HG02981 (cell line): ENCODE results near the gene LRRC2.
A peak's percentile ranks its signal among the peaks of the same experiment; 100 is the strongest.
"Not testable (repeated sequence)": the region's sequence is repeated elsewhere in the genome, so short reads cannot be mapped to it uniquely, and the experiment has no call there.

ENCODE experiments used
- ATAC-seq: cut with Tn5 transposase; IDR thresholded peaks from one replicate; pipeline ENCODE4 v1.9.1; 2021; ENCODE audit warnings: mild to moderate bottlenecking, moderate library complexity; ENCODE audit not compliant: unreplicated experiment

Gene LRRC2

DNA sequence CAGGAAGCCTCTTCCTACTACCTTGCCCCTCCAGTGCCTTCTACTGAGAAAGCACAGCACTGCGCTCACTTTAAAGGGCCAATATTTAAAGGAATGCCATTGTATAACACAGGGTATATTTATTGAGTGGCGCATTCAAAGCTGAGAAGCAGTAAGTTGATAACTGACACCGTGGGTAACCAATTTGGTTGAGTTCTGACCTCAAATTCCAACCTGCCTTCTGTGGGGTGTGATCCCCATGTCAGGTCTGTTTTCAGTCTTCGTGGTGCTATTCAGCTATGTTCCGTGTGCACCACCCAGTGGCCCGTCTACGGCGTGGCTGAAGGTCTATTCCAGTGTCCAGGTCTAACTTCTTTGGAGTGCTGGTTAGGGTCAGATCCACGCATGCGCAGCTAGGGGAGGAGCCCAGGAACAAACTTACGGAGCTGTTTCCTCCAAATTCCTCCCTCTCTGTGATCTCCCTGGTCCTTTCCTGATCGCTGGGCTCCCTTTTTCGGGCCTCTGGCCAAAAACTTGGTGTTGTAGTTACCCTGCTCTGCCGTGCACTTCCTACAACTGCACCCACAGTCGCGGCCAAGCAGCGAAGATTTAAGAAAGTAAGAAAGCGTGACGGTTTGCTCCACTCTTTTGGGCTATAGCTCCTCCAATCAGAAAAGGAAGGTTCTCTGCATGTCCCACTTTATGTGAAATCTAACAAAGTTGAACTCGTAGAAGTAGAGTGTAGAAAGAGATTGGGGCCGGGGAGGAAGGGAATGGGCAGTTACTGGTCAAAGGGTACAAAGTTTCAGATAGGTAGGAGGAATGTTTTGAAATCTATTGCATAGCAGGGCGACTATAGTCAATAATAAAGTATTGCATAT, 7.7 kb downstream of the LRRC2 start:
- ATAC-seq: peak; percentile 93

DNA sequence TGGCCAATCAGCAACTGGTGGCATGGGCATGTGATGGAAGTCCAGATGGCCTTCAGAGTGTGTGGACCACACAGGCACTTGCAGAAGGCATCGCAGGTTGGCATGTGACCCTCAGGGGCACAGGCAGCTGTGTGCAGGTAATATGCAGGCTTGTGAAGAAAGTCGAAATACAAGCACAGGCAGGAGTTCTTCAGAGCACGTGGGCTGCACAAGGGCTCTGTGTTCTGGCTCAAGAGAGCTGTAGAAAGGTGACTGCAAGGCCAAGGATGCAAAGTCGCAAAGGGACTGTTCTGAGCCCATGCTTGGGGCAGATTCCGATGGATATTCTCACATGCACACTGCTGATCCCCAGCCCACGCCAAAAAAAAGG, 8.3 kb downstream of the LRRC2 start:
- no peak for ATAC-seq

DNA sequence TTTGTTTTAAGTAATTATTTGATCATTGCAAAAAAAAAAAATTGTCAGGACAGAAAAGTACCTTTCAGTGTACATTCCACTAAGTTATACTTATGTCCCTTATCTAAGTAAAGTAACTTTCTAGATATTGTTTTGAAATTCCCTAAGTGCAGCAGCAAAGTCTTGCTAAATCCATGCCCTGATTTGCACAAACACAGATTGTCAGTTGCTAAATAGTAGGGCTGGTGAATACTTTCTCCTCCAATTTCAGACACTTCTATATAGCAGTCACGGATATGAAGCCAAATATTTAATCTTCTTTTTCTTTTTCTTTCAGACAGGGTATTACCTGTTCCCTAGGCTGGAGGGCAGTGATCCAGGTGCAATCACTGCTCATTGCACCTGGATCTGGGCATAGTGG, 12.9 kb downstream of the LRRC2 start:
- ATAC-seq: no peak

DNA sequence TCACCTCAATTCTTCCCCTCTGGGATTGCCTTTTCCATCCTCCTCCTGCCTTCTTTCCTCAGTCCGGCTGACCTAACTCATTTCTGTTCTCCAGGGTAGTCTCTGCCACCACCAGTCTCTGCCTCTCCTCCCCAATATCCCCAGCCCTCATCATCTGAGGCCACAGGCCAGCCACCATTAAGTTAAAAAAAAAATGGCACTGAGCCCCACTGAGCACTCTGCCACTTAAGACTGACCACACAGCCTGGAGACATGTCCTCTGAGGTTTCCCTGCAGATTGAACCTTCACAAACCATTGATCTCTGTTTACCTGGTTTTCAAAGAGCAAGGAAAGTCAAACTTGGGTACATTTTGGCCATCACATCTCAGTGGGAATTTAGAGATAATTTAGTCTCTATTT, 13.6 kb downstream of the LRRC2 start:
- no peak for ATAC-seq

DNA sequence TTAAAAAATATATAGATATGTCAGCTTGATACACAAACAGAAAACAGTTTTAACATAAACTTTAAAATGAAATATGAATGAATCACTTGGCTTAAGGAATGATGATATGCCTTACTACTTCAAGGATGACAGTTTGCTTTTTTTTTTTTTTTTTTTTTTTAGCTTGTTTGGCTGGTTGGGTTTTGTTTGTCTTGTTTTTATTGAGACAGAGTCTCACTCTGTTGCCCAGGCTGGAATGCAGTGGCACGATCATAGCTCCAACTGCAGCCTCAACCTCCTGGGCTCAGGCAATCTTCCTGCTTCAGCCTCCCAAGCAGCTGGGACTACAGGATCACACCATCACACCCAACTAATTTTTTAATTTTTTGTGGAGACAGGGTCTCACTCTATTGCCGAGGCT, 14.5 kb downstream of the LRRC2 start:
- ATAC-seq: no peak

DNA sequence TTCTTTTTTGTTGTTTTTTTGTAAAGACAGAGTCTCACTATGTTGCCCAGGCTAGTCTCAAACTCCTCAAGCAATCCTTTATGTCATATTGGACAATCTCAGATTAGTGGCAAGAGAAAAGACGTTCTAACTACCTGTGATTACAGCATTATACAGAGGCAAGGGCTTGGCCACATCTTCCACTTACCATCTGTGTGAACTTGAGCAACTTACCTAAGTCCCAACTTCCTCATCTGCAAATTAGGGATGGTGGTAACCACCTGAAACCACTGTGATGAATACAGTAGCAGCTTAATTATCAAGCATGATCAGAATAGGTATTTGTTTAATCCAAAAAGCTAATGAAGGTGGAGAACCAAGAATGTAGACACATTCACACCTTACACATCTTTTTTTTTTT, 16.1 kb downstream of the LRRC2 start:
- no peak for ATAC-seq

DNA sequence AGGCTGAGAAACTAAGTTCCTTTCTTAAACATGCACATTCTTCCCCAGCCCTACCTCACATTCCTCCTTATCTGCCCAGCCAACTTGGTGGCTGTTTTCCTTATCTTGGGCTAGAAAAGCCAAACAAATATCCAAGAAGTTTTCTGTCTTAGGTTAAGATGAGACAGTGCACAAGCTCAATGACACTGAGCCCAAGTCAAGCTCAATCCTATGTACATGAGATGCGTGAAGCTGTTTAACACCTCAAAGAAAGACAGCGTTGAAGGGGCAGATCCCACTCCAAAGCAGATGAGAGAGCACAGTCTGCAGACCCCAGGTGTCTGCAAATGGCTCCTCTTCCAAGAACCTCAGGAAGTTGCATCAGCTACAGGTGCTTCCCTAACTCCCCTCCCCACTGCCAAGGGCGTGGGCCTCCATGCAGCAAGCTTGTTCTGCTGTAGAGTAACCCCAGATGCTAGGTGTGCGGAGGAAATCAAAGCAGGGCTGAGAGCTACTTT, 16.6 kb downstream of the LRRC2 start:
- ATAC-seq: no peak

DNA sequence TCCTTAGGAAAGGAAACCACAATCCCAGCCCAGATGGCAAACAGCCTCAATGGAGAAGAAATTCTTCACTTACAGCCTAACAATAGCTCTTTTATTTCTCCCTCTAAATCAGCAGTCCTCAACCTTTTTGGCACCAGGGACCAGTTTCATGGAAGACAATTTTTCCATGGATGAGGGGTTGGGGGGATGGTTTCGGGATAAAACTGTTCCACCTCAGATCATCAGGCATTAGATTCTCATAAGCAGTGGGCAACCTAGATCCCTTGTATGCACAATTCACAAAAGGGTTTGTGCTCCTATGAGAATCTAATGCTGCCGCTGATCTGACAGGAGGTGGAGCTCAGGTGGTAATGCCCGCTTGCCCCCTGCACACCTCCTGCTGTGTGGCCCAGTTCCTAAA, 17.5 kb downstream of the LRRC2 start:
- ATAC-seq: not testable (repeated sequence)

DNA sequence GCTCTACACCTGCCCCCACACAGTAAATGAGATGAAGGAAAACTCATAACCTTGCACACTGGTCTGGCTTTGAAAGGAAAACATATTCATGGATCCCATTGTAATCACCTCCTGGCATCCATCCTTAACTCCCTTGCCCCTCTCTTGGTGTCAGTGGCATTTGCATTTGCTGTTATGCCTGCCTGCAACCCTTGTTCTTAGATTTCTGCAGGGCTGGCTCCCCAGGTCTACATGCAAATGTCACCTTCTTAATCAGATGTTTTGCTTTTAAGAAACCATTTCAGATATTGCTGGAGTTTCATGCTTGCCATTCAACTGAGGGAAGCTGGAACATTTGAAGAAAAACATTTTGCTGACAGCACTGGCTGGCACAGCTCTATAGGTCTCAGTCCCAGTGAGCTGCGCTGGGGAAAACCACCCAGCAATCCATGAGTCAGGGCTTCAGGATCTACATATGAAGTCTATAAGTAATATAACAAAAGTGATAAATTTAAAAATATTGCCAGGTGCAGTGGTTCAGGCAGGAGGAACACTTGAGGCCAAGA, 19.1 kb downstream of the LRRC2 start:
- no peak for ATAC-seq

DNA sequence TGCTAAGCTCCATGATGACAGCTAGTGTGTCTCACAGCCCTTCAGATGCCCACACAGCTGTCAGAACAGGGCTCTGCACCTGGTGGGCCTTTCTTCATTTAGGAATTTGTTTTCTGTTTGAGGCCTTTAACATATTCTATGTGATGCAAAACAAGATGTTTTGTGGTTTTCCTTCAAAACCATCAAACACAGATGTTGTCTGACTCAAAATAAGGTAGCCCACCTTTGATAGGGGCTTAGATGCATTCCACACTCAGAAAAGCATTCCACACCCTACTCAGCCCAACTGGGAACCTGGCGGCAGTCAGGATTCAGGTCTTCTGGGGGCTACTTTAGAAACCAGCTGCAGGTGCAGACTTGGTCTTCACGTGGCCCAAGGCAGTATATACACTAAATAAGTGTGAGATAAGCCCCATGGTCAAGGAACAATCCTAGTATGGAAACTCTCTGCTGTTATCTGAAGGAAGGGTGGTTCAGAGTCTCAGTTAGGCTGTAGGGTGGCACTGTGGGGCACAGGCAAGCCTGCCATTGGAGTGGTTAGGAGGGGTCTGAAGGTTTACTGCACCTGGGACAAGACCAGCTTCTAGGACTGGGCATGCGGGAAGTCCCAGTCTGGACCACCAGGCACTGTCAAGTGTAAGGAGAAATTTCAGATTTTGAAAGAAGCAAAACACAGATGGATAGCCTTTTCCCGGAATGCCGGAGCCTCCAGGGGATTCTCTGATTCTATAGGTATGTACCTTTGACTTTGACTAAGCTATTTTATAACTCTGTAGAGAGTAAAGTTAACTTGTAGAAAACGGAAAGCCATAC, 20.1 kb downstream of the LRRC2 start:
- no peak for ATAC-seq

DNA sequence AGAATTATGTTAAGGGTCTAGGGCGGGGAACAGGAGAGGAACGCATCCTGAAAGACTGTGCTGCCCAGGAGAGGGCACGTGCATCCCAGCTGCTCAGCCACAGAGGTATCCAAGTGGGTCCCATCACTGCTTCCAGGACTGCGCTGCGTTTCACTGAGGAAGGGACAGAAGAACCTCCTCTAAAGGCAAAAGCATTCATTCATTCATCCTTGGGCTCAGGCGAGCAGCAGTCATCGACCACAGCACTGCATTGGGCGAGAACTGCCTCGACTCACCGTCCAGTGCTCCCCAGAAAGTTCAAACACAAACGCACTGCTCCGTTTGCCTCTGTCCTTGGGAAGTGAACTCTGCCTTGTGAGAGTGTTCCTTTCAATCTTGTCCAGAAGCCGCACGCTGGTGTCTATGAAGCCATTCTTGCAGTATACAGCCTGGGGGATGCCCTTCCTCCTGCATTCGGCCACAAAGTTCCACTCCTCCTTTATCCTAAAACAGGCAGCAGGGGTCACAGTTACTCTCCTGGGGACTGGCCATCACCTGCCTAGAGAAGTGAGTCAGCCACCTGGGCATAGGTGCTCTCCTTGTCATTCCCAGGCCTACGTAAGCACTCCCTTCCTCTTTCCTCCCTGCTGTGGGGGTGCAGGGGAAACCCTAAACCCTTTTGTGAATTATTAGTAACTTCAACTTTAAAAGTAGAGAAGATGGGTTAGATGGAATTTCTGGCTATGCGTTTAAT, 21.2 kb downstream of the LRRC2 start:
- ATAC-seq: no peak

DNA sequence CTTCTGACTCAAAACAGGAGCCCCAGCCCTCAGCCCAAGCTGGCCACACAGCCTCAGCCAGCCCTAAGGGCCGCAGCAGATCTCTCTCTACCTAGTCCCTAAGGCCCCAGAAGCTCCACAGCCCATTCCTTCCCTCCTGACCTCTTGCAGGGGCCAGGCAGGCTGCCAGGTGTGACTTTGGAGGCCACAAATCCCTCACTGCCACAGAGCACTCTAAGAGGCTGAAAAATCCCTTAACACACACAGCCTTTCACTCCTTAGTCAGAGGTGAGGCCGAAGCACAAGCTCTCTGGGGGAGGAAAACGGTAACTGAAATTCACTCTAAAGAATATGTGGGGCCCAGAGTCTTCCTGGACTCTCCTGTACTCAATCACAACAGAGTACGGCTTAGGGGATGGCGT, 23.3 kb downstream of the LRRC2 start:
- ATAC-seq: no peak

DNA sequence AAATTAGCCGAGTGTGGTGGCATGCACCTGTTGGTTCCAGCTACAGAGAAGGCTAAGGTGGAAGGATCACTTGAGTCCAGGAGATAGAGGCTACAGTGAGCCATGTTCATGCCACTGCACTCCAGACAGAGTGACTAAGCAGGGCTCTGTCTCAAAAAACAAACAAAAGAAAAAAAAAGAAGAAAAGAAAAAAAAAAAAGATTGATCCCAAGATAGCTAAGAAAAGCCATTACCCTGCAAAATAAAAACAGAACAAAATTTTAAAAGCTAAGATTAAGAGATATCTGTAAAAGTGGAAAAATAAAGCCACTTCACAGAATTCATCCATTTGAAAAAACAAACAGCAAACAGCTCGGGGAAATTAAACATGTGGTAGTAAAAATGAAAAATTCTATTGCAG, 23.8 kb downstream of the LRRC2 start:
- ATAC-seq: no peak

DNA sequence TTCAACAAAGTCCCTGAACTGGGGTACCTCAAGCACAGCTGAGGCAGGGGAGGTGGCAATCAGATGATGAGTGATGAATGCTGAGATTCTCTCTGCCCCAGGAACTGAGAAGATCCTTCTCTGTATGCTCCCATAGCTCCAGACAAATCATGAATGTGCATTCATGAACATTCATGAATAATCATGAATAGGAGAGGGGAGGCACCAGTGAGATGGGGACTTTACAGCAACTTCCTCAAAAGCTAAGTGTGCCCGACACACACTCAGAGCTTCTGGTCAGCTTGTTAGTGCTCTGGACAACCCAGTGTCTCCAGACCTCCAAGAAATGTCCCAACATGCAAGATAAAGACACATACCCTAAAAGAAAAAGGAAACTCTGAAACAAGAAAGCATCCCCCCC, 24.3 kb downstream of the LRRC2 start:
- no peak for ATAC-seq

DNA sequence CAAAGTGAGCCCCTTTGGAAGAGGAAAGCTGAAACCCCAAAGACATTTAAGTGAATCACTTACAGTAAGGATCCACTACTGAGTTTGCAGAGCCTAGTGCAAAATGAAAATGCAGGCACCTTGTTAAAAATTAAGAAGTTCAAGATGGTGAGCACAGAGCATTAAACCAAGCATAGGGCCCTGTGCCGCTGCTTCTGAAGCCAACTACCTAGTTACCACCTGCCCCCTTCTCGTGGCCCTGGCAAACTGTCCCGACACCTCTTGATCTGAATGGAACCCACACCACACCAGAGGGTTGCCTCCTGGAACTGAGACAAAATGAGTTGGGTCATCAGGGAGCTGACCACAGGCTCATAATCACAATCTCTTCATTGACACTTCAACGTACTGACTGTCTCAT, 25.6 kb downstream of the LRRC2 start:
- ATAC-seq: no peak

DNA sequence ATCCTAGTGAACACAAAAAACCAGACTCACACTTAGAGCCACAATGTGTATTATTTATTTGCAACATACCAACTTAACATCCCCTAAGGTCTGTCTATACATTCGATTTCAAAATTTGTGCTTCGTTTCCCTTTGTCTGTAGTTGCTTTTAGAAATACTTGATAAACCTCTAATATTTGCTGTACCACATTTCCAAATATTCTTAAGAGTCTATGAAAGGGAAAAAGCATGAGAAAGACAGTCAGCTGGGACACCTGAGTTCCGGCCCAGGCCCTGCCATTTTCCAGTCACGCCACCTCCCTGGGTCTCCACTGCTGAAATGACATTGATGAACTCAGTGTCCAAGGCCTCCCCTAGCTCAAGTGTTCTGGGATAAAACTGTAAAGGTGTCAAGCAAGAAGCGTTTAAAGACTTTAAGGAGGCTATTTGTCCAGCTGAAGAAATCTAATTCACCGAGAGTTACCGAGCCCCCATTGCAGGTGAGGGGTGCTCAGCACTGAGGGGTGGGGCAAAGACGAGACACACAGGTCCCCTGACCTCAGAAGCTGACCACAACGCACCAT, 26.6 kb downstream of the LRRC2 start:
- no peak for ATAC-seq

DNA sequence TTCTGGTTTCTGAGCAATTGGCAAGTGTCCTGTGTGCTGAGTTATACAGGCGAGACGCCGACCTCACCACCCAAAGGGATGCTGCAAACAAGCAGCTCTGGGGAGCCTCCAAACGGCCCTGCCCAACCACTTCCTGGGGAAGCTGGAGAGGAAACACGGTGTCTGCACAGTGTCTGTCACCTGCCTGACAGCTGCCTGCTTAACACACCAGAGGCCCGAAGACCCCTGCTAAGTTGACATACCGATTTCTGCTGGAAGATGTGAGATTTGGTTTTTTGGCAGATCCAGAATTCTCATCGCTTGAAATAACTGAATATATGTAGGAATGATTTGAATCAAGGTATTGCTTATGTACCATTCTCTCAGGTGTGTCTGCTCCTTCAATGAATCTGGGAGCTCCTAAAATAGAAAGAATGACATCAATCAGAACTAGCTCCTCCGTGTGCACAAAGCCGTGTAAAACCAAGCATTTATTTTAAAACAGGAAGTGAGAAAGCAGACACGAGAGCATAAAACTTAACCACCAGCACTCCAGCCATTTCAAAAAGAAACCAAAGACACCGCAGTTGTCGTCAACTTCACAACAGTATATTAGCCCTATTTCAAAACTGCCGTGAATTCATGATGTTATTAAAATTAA, 27.2 kb downstream of the LRRC2 start:
- ATAC-seq: peak; percentile 75

DNA sequence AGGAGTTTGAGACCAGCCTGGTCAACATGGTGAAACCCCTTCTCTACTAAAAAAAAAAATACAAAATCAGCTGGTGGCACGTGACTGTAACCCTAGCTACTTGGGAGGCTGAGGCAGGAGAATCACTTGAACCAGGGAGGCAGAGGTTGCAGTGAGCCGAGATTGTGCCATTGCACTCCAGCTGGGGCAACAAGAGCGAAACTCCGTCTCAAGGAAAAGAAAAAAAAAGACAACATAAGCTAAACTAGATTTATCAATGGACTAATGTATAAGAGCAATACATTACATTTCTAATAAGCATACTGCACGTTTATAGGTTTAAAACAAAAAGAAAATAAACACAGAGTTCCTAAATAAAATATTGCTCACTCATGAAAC, 27.7 kb downstream of the LRRC2 start:
- ATAC-seq: not testable (repeated sequence)

DNA sequence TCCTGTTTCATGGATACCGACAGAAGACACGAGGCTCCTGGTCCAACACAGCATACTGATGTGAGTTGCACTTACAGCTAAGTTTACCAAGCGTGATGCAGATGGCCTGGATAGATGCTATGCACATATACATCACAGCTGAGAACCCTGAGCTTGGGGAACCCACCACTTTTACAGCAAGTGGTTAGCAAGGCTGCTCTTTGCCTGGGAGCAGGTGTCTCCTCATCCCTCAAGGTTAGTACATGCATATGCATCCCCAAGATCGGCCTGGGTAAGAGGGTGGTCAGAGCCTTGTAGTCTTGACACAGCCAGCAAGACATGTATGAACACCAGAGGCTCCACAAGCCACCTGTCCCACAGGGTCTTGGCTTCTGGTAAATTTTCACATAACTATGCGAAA, 28.3 kb downstream of the LRRC2 start:
- ATAC-seq: no peak

DNA sequence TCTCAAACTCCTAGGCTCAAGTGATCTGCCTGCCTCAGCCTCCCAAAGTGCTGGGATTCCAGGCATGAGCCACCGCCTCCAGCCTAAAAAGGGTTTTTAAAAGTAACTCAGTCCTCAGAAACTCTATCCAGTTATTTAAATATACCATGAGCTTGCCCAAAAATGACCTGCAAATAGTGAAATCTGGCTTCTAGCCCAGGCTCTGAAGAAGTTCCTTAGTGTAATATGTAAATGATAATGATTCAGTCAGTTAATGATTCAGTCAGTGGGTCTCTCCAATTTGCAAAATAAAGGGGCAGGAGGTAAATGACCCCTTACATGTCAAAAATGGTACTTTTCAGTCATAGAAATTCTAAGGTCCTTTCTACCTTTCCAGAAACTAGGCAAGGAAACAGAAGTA, 28.8 kb downstream of the LRRC2 start:
- ATAC-seq: no peak
